Endodermal cell (in vitro differentiated cells): Measurements from ENCODE around the gene C12orf57. TPM values are rescaled to one million over a fixed set of nuclear protein-coding genes. Genes with fewer than 3 reads are reported as not detected.
A peak's percentile ranks its signal among the peaks of the same experiment; 100 is the strongest.

ENCODE experiments used
- DNase-seq: peaks from one replicate; pipeline ENCODE4 v3.0.0-alpha.2; 2017
- H3K27ac ChIP-seq: 2 replicates; pipeline ENCODE4 v1.5.1; 2013; ENCODE audit warnings: mild to moderate bottlenecking, low read depth, low read length, moderate library complexity
- H3K27me3 ChIP-seq: 2 replicates; pipeline ENCODE4 v1.6.1; 2013; ENCODE audit warnings: mild to moderate bottlenecking, low read length, moderate library complexity; ENCODE audit not compliant: insufficient read depth, control insufficient read depth, poor library complexity, severe bottlenecking
- H3K36me3 ChIP-seq: 2 replicates; pipeline ENCODE4 v1.7.0; 2013; ENCODE audit warnings: mild to moderate bottlenecking, low read length, moderate library complexity; ENCODE audit not compliant: control insufficient read depth, insufficient read depth
- H3K4me1 ChIP-seq: one replicate; pipeline ENCODE4 v1.7.0; 2013; ENCODE audit warnings: low read length; ENCODE audit not compliant: control insufficient read depth, insufficient read depth
- H3K4me3 ChIP-seq: 2 replicates; pipeline ENCODE4 v1.5.1; 2013; ENCODE audit warnings: mild to moderate bottlenecking, low read length, moderate library complexity
- H3K9ac ChIP-seq: 2 replicates; pipeline ENCODE4 v1.6.1; 2013; ENCODE audit warnings: mild to moderate bottlenecking, low read length, moderate library complexity; ENCODE audit not compliant: poor library complexity, severe bottlenecking; ENCODE audit errors: extremely low read depth
- H3K9me3 ChIP-seq: 2 replicates; pipeline ENCODE4 v1.6.1; 2013; ENCODE audit warnings: mild to moderate bottlenecking, low read length, moderate library complexity; ENCODE audit not compliant: control insufficient read depth
- H3K27ac Mint-ChIP-seq: 2 replicates; pipeline ENCODE4 v1.8.0; 2020; ENCODE audit warnings: mixed read lengths
- H3K27me3 Mint-ChIP-seq: 2 replicates; pipeline ENCODE4 v1.8.0; 2021; ENCODE audit warnings: mild to moderate bottlenecking, mixed read lengths; ENCODE audit not compliant: insufficient read depth
- H3K36me3 Mint-ChIP-seq: 2 replicates; pipeline ENCODE4 v1.8.0; 2020; ENCODE audit warnings: low read depth, mixed read lengths
- H3K4me1 Mint-ChIP-seq: 2 replicates; pipeline ENCODE4 v1.8.0; 2020; ENCODE audit warnings: mixed read lengths
- H3K4me3 Mint-ChIP-seq: 2 replicates; pipeline ENCODE4 v1.8.0; 2020; ENCODE audit warnings: mild to moderate bottlenecking, moderate library complexity, mixed read lengths
- H3K9me3 Mint-ChIP-seq: 2 replicates; pipeline ENCODE4 v1.8.0; 2020; ENCODE audit warnings: mild to moderate bottlenecking, mixed read lengths
- CTCF ChIP-seq: fragments of 200-600 bp; sonication (generic); conservative IDR thresholded peaks from 2 replicates; pipeline ENCODE4 v1.5.0; 2021; ENCODE audit warnings: antibody characterized with exemption, mild to moderate bottlenecking
- WGBS, 2 experiments: methylation state at CpG; one replicate each; pipeline versions ENCODE4 v1.1.5 to v1.1.7; 2013; ENCODE audit warnings: missing lambda C conversion rate in 2 of 2, mixed read lengths in 1 of 2; ENCODE audit not compliant: insufficient coverage in 1 of 2, insufficient read length in 1 of 2; 5-methylcytosine and 5-hydroxymethylcytosine counted together
- total RNA-seq, 2 donors: library from RNA; stranded (reverse); fragmentation: NEBNext Ultra II Directional in 1 of 2; extraction: Animal tissue kit (Norgen Biotek cat#: 25700) in 1 of 2; gene quantifications; 2 replicates in 1 of 2; 3 replicates in 1 of 2; pipeline ENCODE4 v1.2.1, GENCODE V29; 2021

C12orf57 gene
- total RNA-seq, 2 donors from 2014 or later: 141 to 257 TPM

- H3K9me3 ChIP-seq: no peaks in the 10 kb centered on the region
- Mint-ChIP-seq H3K27me3 (no peaks in the 10 kb centered on the region), H3K9me3 (no peaks in the 10 kb centered on the region), H3K4me1 (peaks cover 49% of the 10 kb centered on the region), H3K36me3 (peaks cover 55% of the 10 kb centered on the region), H3K4me3 (no peak overlapping the region), H3K27ac (peak overlapping the region; percentile 60)
- no peaks in the 10 kb centered on the region for H3K27me3 ChIP-seq
- peaks cover 52% of the 10 kb centered on the region for H3K36me3 ChIP-seq
- no peak for DNase-seq
- peaks cover 5% of the 10 kb centered on the region for H3K4me1 ChIP-seq
- H3K4me3 ChIP-seq: no peak overlapping the region
- WGBS, 2 experiments: 96 to 97% methylated on average over 3 to 10 of the region's 10 CpGs
- H3K27ac ChIP-seq: no peak overlapping the region
- no peak for TF ChIP-seq CTCF
- no peak overlapping the region for H3K9ac ChIP-seq
These were observed 23.9 kb downstream of the C12orf57 start for GRCh38 chr12:6967651-6968100.

GRCh38 chr12:6968426-6968825 is 24.6 kb downstream of the C12orf57 start:
- 92 to 95% methylated on average over 9 of the region's 9 CpGs for WGBS, 2 experiments
- peaks cover 5% of the 10 kb centered on the region for H3K4me1 ChIP-seq
- peak overlapping the region; percentile 100 for H3K4me3 ChIP-seq
- H3K9ac ChIP-seq: no peak overlapping the region
- peaks cover 60% of the 10 kb centered on the region for H3K36me3 Mint-ChIP-seq
- peak overlapping the region; percentile 86 for H3K4me3 Mint-ChIP-seq
- H3K9me3 ChIP-seq: no peaks in the 10 kb centered on the region
- TF ChIP-seq CTCF: no peak
- H3K27ac Mint-ChIP-seq: peak overlapping the region; percentile 98
- H3K27me3 ChIP-seq: no peaks in the 10 kb centered on the region
- H3K4me1 Mint-ChIP-seq: peaks cover 47% of the 10 kb centered on the region
- H3K27ac ChIP-seq: no peak overlapping the region
- H3K27me3 Mint-ChIP-seq: no peaks in the 10 kb centered on the region
- DNase-seq: no peak
- peaks cover 52% of the 10 kb centered on the region for H3K36me3 ChIP-seq
- H3K9me3 Mint-ChIP-seq: no peaks in the 10 kb centered on the region

- no peak for TF ChIP-seq CTCF
- peaks cover 65% of the 10 kb centered on the region for H3K36me3 Mint-ChIP-seq
- Histone ChIP-seq H3K36me3 (peaks cover 57% of the 10 kb centered on the region), H3K9ac (peak overlapping the region; percentile 98), H3K27me3 (no peaks in the 10 kb centered on the region), H3K9me3 (no peaks in the 10 kb centered on the region), H3K4me3 (peak overlapping the region; percentile 100), H3K4me1 (peaks cover 5% of the 10 kb centered on the region), H3K27ac (peak overlapping the region; percentile 75)
- H3K4me1 Mint-ChIP-seq: peaks cover 34% of the 10 kb centered on the region
- DNase-seq: no peak
- H3K27me3 Mint-ChIP-seq: no peaks in the 10 kb centered on the region
- H3K9me3 Mint-ChIP-seq: no peaks in the 10 kb centered on the region
- WGBS, 2 experiments: 0 to 3% methylated on average over 17 to 31 of the region's 31 CpGs
- H3K27ac Mint-ChIP-seq: peak overlapping the region; percentile 98
- peak overlapping the region; percentile 86 for H3K4me3 Mint-ChIP-seq
These were observed 26.3 kb downstream of the C12orf57 start for GRCh38 chr12:6970096-6970527.
